Suprapubic skin (tissue), 4 donors: ENCODE measurements around the gene CTSD.

ENCODE experiments used
- CTCF ChIP-seq, 2 donors: fragments of 200-600 bp in 1 of 2; fragments of 450-650 bp in 1 of 2; sonication (generic) in 1 of 2; IDR thresholded peaks; one replicate each; pipeline ENCODE4 v1.5.1; 2016 to 2019; ENCODE audit warnings: antibody characterized with exemption in 2 of 2, mild to moderate bottlenecking in 1 of 2, moderate library complexity in 1 of 2
- POLR2A ChIP-seq, 2 donors: fragments of 450-650 bp; IDR thresholded peaks; one replicate each; pipeline ENCODE4 v1.6.1; 2017; ENCODE audit warnings: antibody characterized with exemption in 2 of 2, mild to moderate bottlenecking in 2 of 2, moderate library complexity in 2 of 2
- POLR2AphosphoS5 ChIP-seq, 3 donors: sonication (generic); formaldehyde crosslinking; IDR thresholded peaks; one replicate each; pipeline ENCODE4 v1.6.1; 2017; ENCODE audit warnings: antibody characterized with exemption in 3 of 3

- TF ChIP-seq POLR2A (IDR thresholded peaks at IDR 0.05) = no peak
- TF ChIP-seq CTCF (IDR thresholded peaks at IDR 0.05) = no peak
- TF ChIP-seq POLR2AphosphoS5 (IDR thresholded peaks at IDR 0.05) = no peak
Observed at GRCh38 chr11:1705126-1706052, 58.3 kb downstream of the CTSD start.
